NCI-H1417 treated with DMSO at 0.1 percent for 48 hours (cell line): ENCODE results near the gene COPG2.
"Not testable (repeated sequence)": the region's sequence is repeated elsewhere in the genome, so short reads cannot be mapped to it uniquely, and the experiment has no call there.

Source experiments
- DNase-seq: peaks from one replicate; lab custom pipeline; 2025; lab: John Stamatoyannopoulos, UW

Gene COPG2

GRCh38 chr7:130650611-130651120 lies 17.9 kb downstream of the COPG2 start:
- DNase-seq, result no peak

GRCh38 chr7:130649004-130649790 lies 19.4 kb downstream of the COPG2 start:
- DNase-seq, result no peak

GRCh38 chr7:130648580-130648979 lies 20.0 kb downstream of the COPG2 start:
- no peak for DNase-seq

- DNase-seq, result no peak
Observed at GRCh38 chr7:130642383-130642782, 26.2 kb downstream of the COPG2 start.

DNA sequence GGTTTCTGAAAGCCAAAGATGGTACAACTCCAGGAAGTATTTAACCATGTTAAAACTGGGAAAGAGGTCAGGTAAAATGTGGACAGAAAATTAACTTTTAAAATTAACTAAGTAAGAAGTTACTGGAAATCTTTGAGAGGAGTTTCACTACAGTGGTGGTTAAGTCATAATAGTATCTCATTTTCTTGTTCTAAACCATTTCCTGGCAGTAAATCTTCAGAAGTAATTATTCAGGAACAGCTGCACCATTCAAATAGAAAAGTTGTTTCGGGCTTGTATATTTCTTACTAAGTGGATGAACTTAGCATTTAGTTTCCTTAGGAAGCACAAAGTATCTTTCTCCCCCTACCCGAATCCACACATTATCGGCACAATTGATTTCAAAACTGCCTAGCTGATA lies 27.1 kb downstream of the COPG2 start:
- no peak for DNase-seq

DNA sequence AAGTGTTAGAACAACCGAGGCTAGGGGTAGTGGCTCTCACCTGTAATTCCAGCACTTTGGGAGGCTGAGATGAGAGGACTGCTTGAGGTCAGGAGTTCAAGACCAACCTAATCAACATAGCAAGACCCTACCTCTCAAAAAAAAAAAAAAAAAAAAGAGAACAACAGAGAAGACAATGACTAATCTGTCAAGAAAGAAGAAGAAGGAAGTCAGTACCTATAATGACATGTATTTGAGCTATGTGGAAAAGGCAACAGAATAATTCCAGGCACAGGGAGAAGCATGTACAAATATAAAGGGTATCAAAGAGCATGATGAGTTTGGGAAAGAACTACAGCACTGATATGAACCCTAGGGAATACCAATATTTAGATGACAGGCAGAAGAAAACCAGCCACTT lies 27.5 kb downstream of the COPG2 start:
- no peak for DNase-seq

- no peak for DNase-seq
Observed at GRCh38 chr7:130639388-130639787, 29.2 kb downstream of the COPG2 start.

GRCh38 chr7:130632111-130632510 lies 36.4 kb downstream of the COPG2 start:
- DNase-seq, result no peak

- no peak for DNase-seq
Observed at GRCh38 chr7:130628901-130629300, 39.6 kb downstream of the COPG2 start.

GRCh38 chr7:130627775-130628174 lies 40.8 kb downstream of the COPG2 start:
- no peak for DNase-seq

- DNase-seq, result no peak
Observed at GRCh38 chr7:130622866-130623265, 45.7 kb downstream of the COPG2 start.

- DNase-seq, result no peak
Observed at GRCh38 chr7:130615583-130615982, 53.0 kb downstream of the COPG2 start.

DNA sequence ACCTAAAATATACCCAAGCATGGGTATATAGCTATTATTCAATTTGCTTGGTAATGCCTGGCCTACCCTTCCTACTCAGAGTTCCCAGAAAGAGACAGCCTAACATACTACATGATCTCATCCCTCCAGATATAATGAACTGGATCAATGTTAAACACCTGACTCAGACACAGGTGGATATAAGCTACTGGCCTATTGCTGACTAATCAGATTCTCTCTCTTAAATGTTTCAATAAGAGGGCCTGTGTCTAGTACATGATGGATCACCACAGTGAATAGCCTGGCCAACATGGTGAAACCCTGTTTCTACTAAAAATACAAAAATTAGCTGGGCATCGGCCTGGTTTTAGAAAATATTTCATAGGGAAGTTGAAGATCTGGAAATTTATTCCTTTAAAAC lies 54.1 kb downstream of the COPG2 start:
- no peak for DNase-seq

GRCh38 chr7:130611218-130611617 lies 57.3 kb downstream of the COPG2 start:
- no peak for DNase-seq

DNA sequence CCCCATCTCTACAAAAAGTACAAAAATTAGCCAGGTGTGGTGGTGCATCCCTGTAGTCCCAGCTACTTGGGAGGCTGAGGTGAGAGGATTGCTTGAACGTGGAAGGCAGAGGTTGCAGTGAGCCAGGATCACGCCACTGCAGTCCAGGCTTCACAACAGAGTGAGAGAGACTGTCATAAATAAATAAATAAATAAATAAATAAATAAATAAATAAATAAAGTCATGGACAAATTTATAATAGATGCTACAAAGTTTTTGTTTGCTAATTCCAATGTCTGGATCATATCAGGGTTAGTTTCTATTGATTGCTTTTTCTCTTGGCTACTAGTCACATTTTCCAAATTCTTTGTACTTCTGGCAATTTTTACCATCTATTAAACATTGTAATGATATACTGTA lies 61.5 kb downstream of the COPG2 start:
- not testable (repeated sequence) for DNase-seq

- no peak for DNase-seq
Observed at GRCh38 chr7:130606161-130606560, 62.4 kb downstream of the COPG2 start.

GRCh38 chr7:130598056-130598455 lies 70.5 kb downstream of the COPG2 start:
- DNase-seq, result peak; percentile 59

- DNase-seq, result no peak
Observed at GRCh38 chr7:130595986-130596385, 72.6 kb downstream of the COPG2 start.

GRCh38 chr7:130593033-130593432 lies 75.5 kb downstream of the COPG2 start:
- DNase-seq, result no peak

DNA sequence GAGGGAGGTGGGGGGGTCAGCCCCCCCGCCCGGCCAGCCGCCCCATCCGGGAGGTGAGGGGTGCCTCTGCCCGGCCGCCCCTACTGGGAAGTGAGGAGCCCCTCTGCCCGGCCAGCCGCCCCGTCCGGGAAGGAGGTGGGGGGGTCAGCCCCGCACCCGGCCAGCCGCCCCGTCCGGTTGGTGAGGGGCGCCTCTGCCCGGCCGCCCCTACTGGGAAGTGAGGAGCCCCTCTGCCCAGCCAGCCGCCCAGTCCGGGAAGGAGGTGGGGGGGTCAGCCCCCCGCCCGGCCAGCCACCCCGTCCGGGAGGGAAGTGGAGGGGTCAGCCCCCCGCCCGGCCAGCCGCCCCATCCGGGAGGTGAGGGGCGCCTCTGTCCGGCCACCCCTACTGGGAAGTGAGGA lies 77.1 kb downstream of the COPG2 start:
- DNase-seq, result not testable (repeated sequence)

- DNase-seq, result not testable (repeated sequence)
Observed at GRCh38 chr7:130585932-130586331, 82.6 kb downstream of the COPG2 start.

- DNase-seq, result not testable (repeated sequence)
Observed at GRCh38 chr7:130575110-130575509, 93.4 kb downstream of the COPG2 start.

DNA sequence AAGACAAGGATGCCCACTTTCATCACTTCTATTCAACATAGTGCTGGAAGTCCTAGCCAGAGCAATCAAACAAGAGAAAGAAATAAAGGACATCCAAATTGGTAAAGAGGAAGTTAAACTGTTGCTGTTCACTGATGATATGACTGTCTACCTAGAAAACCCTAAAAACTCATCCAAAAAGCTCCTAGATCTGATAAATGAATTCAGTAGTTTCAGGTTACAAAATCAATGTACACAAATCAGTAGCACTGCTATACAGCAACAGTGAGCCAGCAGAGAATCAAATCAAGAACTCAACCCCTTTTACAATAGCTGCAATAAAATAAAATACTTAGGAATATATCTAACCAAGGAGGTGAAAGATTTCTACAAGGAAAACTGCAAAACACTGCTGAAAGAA lies 98.4 kb downstream of the COPG2 start:
- not testable (repeated sequence) for DNase-seq

DNA sequence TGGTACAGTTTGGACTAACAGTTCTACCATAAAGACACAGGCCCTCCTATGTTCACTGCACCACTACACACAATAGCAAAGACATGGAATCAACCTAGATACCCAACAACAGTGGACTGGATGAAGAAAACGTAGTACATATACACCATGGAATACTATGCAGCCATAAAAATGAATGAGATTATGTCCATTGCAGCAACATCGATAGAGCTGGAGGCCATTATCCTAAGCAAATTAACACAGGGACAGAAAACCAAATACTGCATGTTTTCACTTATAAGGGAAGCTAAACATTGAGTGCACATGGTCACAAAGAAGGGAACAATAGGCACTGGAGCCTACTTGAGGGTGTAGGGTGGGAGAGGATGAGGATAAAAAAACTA lies 101.7 kb downstream of the COPG2 start:
- no peak for DNase-seq
